Endothelial cell of umbilical vein (primary cell): Measurements from ENCODE around the gene NHS. TPM values are rescaled to one million over a fixed set of nuclear protein-coding genes. Genes with fewer than 3 reads are reported as not detected.

Experiments used
- BruUV-seq: library from RNA; stranded (reverse); fragments of 400-500 nt; replicated peaks from 2 replicates; lab custom pipeline; 2021; lab: Mats Ljungman, UMichigan
- CTCF ChIA-PET: fragments of 300-600, 350-600 bp; sonication (Branson Sonifier 250); formaldehyde crosslinking; loops from one replicate; lab custom pipeline; 2021; ENCODE audit warnings: antibody characterized with exemption, inconsistent platforms; lab: Charles Lee
- POLR2A ChIA-PET: fragments of 300-600, 350-600 bp; sonication (Branson Sonifier 250); formaldehyde crosslinking; loops from one replicate; lab custom pipeline; 2021; ENCODE audit warnings: antibody characterized with exemption, inconsistent platforms; lab: Charles Lee
- DNase-seq: peaks from one replicate; pipeline ENCODE4 v3.0.0-alpha.2; 2011; ENCODE audit warnings: low read depth, low spot score
- FAIRE-seq: peaks from 2 replicates; lab custom pipeline; 2011; peaks lifted over from hg19 to GRCh38; lab: Jason Lieb, UNC
- H2AFZ ChIP-seq: 2 replicates; pipeline ENCODE4 v1.6.0; 2012; ENCODE audit warnings: low read depth, low read length, control low read depth, inconsistent platforms
- H3K27ac ChIP-seq: 2 replicates; pipeline ENCODE4 v1.5.1; 2011; ENCODE audit warnings: low read depth, mild to moderate bottlenecking, control low read depth, low read length, moderate library complexity; ENCODE audit not compliant: insufficient read depth
- H3K27me3 ChIP-seq, 2 experiments: 2 replicates each; pipeline versions ENCODE4 v1.6.0 to v1.6.1; 2011; ENCODE audit warnings: low read length in 2 of 2, mixed read lengths in 1 of 2; ENCODE audit not compliant: control insufficient read depth in 2 of 2, insufficient read depth in 2 of 2
- H3K36me3 ChIP-seq, 2 experiments: 2 replicates in 1 of 2; 3 replicates in 1 of 2; pipeline ENCODE4 v1.5.1; 2011; ENCODE audit warnings: low read length in 2 of 2, mild to moderate bottlenecking in 1 of 2, moderate library complexity in 1 of 2; ENCODE audit not compliant: control insufficient read depth in 2 of 2, insufficient read depth in 2 of 2; ENCODE audit errors: extremely low read depth in 1 of 2
- H3K4me1 ChIP-seq: 3 replicates; pipeline ENCODE4 v1.5.1; 2011; ENCODE audit warnings: mild to moderate bottlenecking, low read length; ENCODE audit not compliant: control insufficient read depth, insufficient read depth; ENCODE audit errors: extremely low read depth
- H3K4me2 ChIP-seq: 2 replicates; pipeline ENCODE4 v1.6.1; 2011; ENCODE audit warnings: low read length, control low read depth, mixed read lengths; ENCODE audit not compliant: insufficient read depth
- H3K4me3 ChIP-seq, 3 experiments: fragments of 200-600 bp in 1 of 3; sonication (generic), shearing (Covaris generic) in 1 of 3; replicated peaks in 1 of 3; 2 replicates each; pipeline ENCODE4 v1.5.1; 2011 to 2016; ENCODE audit warnings: control low read depth in 3 of 3, low read length in 3 of 3, mild to moderate bottlenecking in 2 of 3, inconsistent platforms in 1 of 3, low read depth in 1 of 3, moderate library complexity in 1 of 3; ENCODE audit not compliant: insufficient read depth in 1 of 3
- H3K79me2 ChIP-seq: 2 replicates; pipeline ENCODE4 v1.6.0; 2012; ENCODE audit warnings: low read length, inconsistent platforms; ENCODE audit not compliant: control insufficient read depth, insufficient read depth
- H3K9ac ChIP-seq: replicated peaks from 2 replicates; pipeline ENCODE3; 2011; ENCODE audit warnings: low read length, control low read depth; ENCODE audit not compliant: insufficient read depth; ENCODE audit errors: extremely low read depth
- H3K9me1 ChIP-seq: replicated peaks from 3 replicates; pipeline ENCODE4 v1.6.0; 2011; ENCODE audit warnings: mild to moderate bottlenecking, low read length; ENCODE audit not compliant: control insufficient read depth, insufficient read depth; ENCODE audit errors: extremely low read depth
- H3K9me3 ChIP-seq: replicated peaks from 2 replicates; pipeline ENCODE4 v1.5.1; 2012; ENCODE audit warnings: low read length, inconsistent platforms; ENCODE audit not compliant: control insufficient read depth, insufficient read depth
- H4K20me1 ChIP-seq: replicated peaks from 2 replicates; pipeline ENCODE3; 2011; ENCODE audit warnings: mild to moderate bottlenecking, low read length; ENCODE audit not compliant: control insufficient read depth, insufficient read depth; ENCODE audit errors: extremely low read depth
- CTCF ChIP-seq, 2 donors: IDR thresholded peaks; 1 replicate in 1 of 2; 2 replicates in 1 of 2; pipeline ENCODE4 v1.5.1; 2011; ENCODE audit warnings: low read length in 2 of 2, mild to moderate bottlenecking in 2 of 2, moderate library complexity in 2 of 2, control low read depth in 1 of 2, inconsistent platforms in 1 of 2, low read depth in 1 of 2; ENCODE audit not compliant: insufficient read depth in 1 of 2; ENCODE audit errors: extremely low read depth in 1 of 2
- EZH2 ChIP-seq: IDR thresholded peaks from 2 replicates; pipeline ENCODE4 v1.6.1; 2012; ENCODE audit warnings: borderline replicate concordance, low read depth, mild to moderate bottlenecking, moderate library complexity, low read length, inconsistent platforms; ENCODE audit not compliant: severe bottlenecking
- FOS ChIP-seq: IDR thresholded peaks from 2 replicates; pipeline ENCODE4 v1.6.1; 2011; ENCODE audit warnings: mild to moderate bottlenecking, low read length, moderate library complexity, borderline replicate concordance; ENCODE audit not compliant: insufficient read depth
- GATA2 ChIP-seq: IDR thresholded peaks from 2 replicates; pipeline ENCODE4 v1.7.0; 2011; ENCODE audit warnings: low read depth, mild to moderate bottlenecking, moderate library complexity, mixed read lengths, low read length; ENCODE audit not compliant: insufficient read length, insufficient read depth
- JUN ChIP-seq: IDR thresholded peaks from 2 replicates; pipeline ENCODE4 v1.6.1; 2011; ENCODE audit warnings: borderline replicate concordance, low read depth; ENCODE audit not compliant: insufficient read length, insufficient read depth
- MAX ChIP-seq: IDR thresholded peaks from 2 replicates; pipeline ENCODE4 v1.6.1; 2011; ENCODE audit not compliant: insufficient read depth, insufficient read length
- MYC ChIP-seq: IDR thresholded peaks from one replicate; pipeline ENCODE4 v1.6.1; 2011; ENCODE audit warnings: mild to moderate bottlenecking, low read depth, low read length
- POLR2A ChIP-seq: IDR thresholded peaks from 2 replicates; pipeline ENCODE4 v1.6.1; 2012; ENCODE audit warnings: low read depth, mild to moderate bottlenecking, control low read depth, low read length
- POLR2AphosphoS5 ChIP-seq: IDR thresholded peaks from 2 replicates; pipeline ENCODE4 v1.6.1; 2012; ENCODE audit warnings: low read depth, mild to moderate bottlenecking, control low read depth, low read length, moderate library complexity; ENCODE audit not compliant: insufficient read depth
- dilution Hi-C: fragments of 300-500 bp; cut with MboI; formaldehyde crosslinking; loops from one replicate; pipeline ENCODE4 v1.15.0; 2019; ENCODE audit warnings: low sequenced_read_pairs; ENCODE audit not compliant: extremely low pct_ligation_motif_present
- intact Hi-C: fragments of 100-400 bp; cut with micrococcal nuclease; formaldehyde crosslinking; loops from one replicate; pipeline ENCODE4 v1.10.0; 2022
- polyA plus RNA-seq, 4 experiments: library from polyadenylated mRNA; depleted of rRNA in 3 of 4; stranded (reverse) in 3 of 4; unstranded in 1 of 4; fragments of >200 nt; gene quantifications; 2 replicates each; pipeline versions ENCODE4 v1.2.1 to v1.2.3, GENCODE V29; 2011 to 2012; ENCODE audit warnings: missing spikeins in 1 of 4
- total RNA-seq: library from RNA; stranded (reverse); gene quantifications from 2 replicates; pipeline ENCODE4 v1.2.3, GENCODE V29; 2021

The NHS gene
- total and polyA plus RNA-seq, 2 donors (not counting 3 experiments of a cell fraction or from before 2014, with no cell fraction given) = 0.07 to 0.46 TPM

DNA sequence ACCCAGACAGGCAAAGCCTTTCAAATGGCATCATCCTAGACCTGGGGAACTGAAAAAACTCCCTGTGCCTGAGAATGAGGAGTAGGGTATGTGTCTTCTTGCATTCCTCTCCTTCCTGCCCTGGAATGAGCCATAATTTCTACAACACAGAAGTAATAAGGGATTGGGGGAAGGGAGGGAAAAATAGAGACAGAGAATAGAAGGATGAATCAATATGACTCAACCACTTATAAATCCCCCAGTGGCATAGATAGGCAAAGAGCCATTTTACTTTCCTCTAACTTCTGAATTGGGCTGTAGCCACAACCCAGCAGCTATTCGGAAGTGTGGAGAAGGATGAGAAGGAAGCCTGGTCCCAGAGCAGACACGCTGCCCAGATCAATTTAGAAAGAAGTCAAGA, 99.9 kb downstream of the NHS start:
- TF ChIP-seq MYC = no peak
- TF ChIP-seq GATA2 = no peak
- DNase-seq = no peak
- H3K27ac ChIP-seq = no peak overlapping the region
- no peaks in the 10 kb centered on the region for H3K27me3 ChIP-seq
- FAIRE-seq = no peak
- dilution Hi-C loops = no loop called here
- no TSS peak for BruUV-seq
- CTCF ChIA-PET = no interaction called here
- no peak overlapping the region for H2AFZ ChIP-seq
- POLR2A ChIA-PET = no interaction called here
- no peak overlapping the region for H3K9ac ChIP-seq
- H3K4me1 ChIP-seq = no peaks in the 10 kb centered on the region
- intact Hi-C loops = no loop called here
- H3K79me2 ChIP-seq = no peaks in the 10 kb centered on the region
- no peaks in the 10 kb centered on the region for H3K9me3 ChIP-seq
- no peak overlapping the region for H3K4me3 ChIP-seq
- no peaks in the 10 kb centered on the region for H3K36me3 ChIP-seq
- H4K20me1 ChIP-seq = no peaks in the 10 kb centered on the region
- H3K4me2 ChIP-seq = no peak overlapping the region
- H3K9me1 ChIP-seq = no peaks in the 10 kb centered on the region

- no peaks in the 10 kb centered on the region for H3K9me1 ChIP-seq
- no peak overlapping the region for H3K27ac ChIP-seq
- FAIRE-seq (no peak), DNase-seq (no peak)
- POLR2A ChIA-PET = no interaction called here
- CTCF ChIA-PET = no interaction called here
- no peaks in the 10 kb centered on the region for H3K79me2 ChIP-seq
- dilution Hi-C loops = no loop called here
- no peak for TF ChIP-seq GATA2
- no peak for TF ChIP-seq POLR2A
- TF ChIP-seq JUN = no peak
- no peak for TF ChIP-seq MAX
- TF ChIP-seq CTCF (IDR thresholded peaks at IDR 0.05; ENCODE audit: extremely low read depth in 1 of 2, insufficient read depth in 1 of 2, low read depth in 1 of 2, low read length in 2 of 2) = no peak
- no peak for TF ChIP-seq POLR2AphosphoS5
- TF ChIP-seq EZH2 = no peak
- no peak for TF ChIP-seq MYC
- no peak for TF ChIP-seq FOS
- H3K27me3 ChIP-seq = no peaks in the 10 kb centered on the region
- H3K36me3 ChIP-seq = no peaks in the 10 kb centered on the region
- no TSS peak for BruUV-seq
- intact Hi-C loops = no loop called here
- no peak overlapping the region for H3K4me3 ChIP-seq
- no peaks in the 10 kb centered on the region for H3K9me3 ChIP-seq
- H4K20me1 ChIP-seq = no peaks in the 10 kb centered on the region
- no peak overlapping the region for H3K9ac ChIP-seq
- no peak overlapping the region for H3K4me2 ChIP-seq
- no peak overlapping the region for H2AFZ ChIP-seq
- H3K4me1 ChIP-seq = no peaks in the 10 kb centered on the region
Measured at GRCh38 chrX:17475449-17476217, 100.6 kb downstream of the NHS start.
